Measurements from ENCODE around the gene CSTA. TPM values are rescaled to one million over a fixed set of nuclear protein-coding genes. Genes with fewer than 3 reads are reported as not detected.

CSTA gene
- total RNA-seq (10 to 100 TPM in 1 of 2 donors, 1 to 10 TPM in 1; 6.5 to 16.9 TPM), polyA plus RNA-seq (10 to 100 TPM; 45.9 to 52.5 TPM)
- long read RNA-seq, donor 1, partial matches to known transcripts: 0 of 2 reads
- long read RNA-seq, donor 1, other reads (novel, unspliced or antisense): 0 of 2 reads
- long read RNA-seq, donor 2: 0 reads
- long read RNA-seq, donor 3, partial matches to known transcripts: 0 of 1 reads
- long read RNA-seq, donor 3, other reads (novel, unspliced or antisense): 0 of 1 reads
- long read RNA-seq, donor 4: 0 reads
- long read RNA-seq, donor 5, partial matches to known transcripts: 0 of 1 reads
- long read RNA-seq, donor 5, other reads (novel, unspliced or antisense): 0 of 1 reads

DNA sequence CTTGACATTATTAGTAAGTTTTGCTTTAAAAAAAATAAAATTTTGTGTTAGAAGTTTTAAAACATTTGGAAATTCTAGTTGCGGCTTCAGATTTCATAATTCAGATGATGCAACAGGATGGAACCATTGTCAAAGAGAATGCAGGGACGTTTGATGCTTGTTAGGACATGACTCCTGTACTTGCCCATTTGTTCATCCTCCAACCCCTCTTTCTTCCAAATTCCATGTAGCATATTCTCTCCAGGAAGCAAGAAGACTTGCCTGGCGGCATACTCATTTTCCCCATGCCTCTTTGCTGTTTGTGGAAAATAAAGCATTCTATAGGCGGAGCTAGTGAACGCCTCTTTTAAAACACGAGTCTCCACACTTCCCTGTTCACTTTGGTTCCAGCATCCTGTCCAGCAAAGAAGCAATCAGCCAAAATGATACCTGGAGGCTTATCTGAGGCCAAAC lies at the start of gene CSTA:
CSTA (plus strand) TSS at position 378 of the 453 bp plus-strand sequence; CDS start at position 423, 45 bp downstream.
- Histone ChIP-seq H3K27me3 (ENCODE audit: control insufficient read depth in 3 of 3, insufficient read depth in 3 of 3, low read length in 2 of 3) (no peaks in the 10 kb centered on the region), H3K36me3 (ENCODE audit: control insufficient read depth in 4 of 4, insufficient read depth in 4 of 4, low read length in 4 of 4) (no peaks in the 10 kb centered on the region), H3K4me3 (no peak within 1 kb of the TSS), H3K9me3 (ENCODE audit: control insufficient read depth in 4 of 4, insufficient read depth in 3 of 4, low read length in 3 of 4) (no peaks in the 10 kb centered on the region), H3K9ac (ENCODE audit: insufficient read depth in 1 of 2, low read length in 2 of 2) (no peak within 1 kb of the TSS), H3K4me1 (ENCODE audit: control insufficient read depth in 5 of 5, insufficient read depth in 5 of 5, low read length in 5 of 5) (no peaks in the 10 kb centered on the region), H3K27ac (ENCODE audit: low read depth in 1 of 2, low read length in 1 of 2) (no peak within 1 kb of the TSS)
- DNase-seq: no peak
- 25 to 44% methylated on average over 6 of the region's 6 CpGs for WGBS, 2 donors
- no peak for ATAC-seq (ENCODE audit: insufficient read depth, low FRiP score)
- no peak for TF ChIP-seq CTCF (IDR thresholded peaks at IDR 0.05; ENCODE audit: control extremely low read depth, extremely low read depth)

DNA sequence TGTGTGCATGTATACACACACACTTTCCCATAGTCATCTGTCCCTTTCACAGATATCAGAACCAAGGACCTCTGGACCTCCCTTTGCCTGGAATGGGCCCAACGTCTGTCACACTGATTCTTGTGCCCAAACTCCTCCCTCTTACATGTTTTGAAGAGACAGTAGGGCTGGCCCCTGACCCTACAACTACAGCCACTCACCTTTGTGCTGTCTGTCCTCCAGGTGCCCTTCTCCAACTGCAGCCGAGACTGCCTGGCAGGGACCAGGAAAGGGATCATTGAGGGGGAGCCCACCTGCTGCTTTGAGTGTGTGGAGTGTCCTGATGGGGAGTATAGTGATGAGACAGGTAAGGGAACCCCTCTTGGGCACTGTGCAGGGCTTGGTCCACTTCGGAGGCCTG lies 43.2 kb upstream of the CSTA start:
- Histone ChIP-seq H3K9me3 (ENCODE audit: control insufficient read depth in 4 of 4, insufficient read depth in 3 of 4, low read length in 3 of 4) (peaks cover 0 to 1% (median 0%) of the 10 kb centered on the region in 4 donors), H3K27ac (ENCODE audit: low read depth in 1 of 2, low read length in 1 of 2) (no peak overlapping the region), H3K4me3 (no peak overlapping the region), H3K9ac (ENCODE audit: insufficient read depth in 1 of 2, low read length in 2 of 2) (no peak overlapping the region), H3K27me3 (ENCODE audit: control insufficient read depth in 3 of 3, insufficient read depth in 3 of 3, low read length in 2 of 3) (peaks cover 0 to 2% (median 0%) of the 10 kb centered on the region in 3 donors), H3K4me1 (ENCODE audit: control insufficient read depth in 5 of 5, insufficient read depth in 5 of 5, low read length in 5 of 5) (no peaks in the 10 kb centered on the region), H3K36me3 (ENCODE audit: control insufficient read depth in 4 of 4, insufficient read depth in 4 of 4, low read length in 4 of 4) (no peaks in the 10 kb centered on the region)
- 84 to 85% methylated on average over 3 of the region's 3 CpGs for WGBS, 2 donors
- DNase-seq (no peak), ATAC-seq (ENCODE audit: insufficient read depth, low FRiP score) (no peak)
- no peak for TF ChIP-seq CTCF (IDR thresholded peaks at IDR 0.05; ENCODE audit: control extremely low read depth, extremely low read depth)

- DNase-seq (no peak), ATAC-seq (ENCODE audit: insufficient read depth, low FRiP score) (no peak)
- no peak overlapping the region for H3K9ac ChIP-seq (ENCODE audit: insufficient read depth in 1 of 2, low read length in 2 of 2)
- 87 to 97% methylated on average over 21 to 22 of the region's 22 CpGs for WGBS, 2 donors
- no peak for TF ChIP-seq CTCF (IDR thresholded peaks at IDR 0.05; ENCODE audit: control extremely low read depth, extremely low read depth)
- H3K36me3 ChIP-seq (ENCODE audit: control insufficient read depth in 4 of 4, insufficient read depth in 4 of 4, low read length in 4 of 4): no peaks in the 10 kb centered on the region
- no peaks in the 10 kb centered on the region for H3K4me1 ChIP-seq (ENCODE audit: control insufficient read depth in 5 of 5, insufficient read depth in 5 of 5, low read length in 5 of 5)
- peaks cover 0 to 2% (median 0%) of the 10 kb centered on the region in 3 donors for H3K27me3 ChIP-seq (ENCODE audit: control insufficient read depth in 3 of 3, insufficient read depth in 3 of 3, low read length in 2 of 3)
- H3K4me3 ChIP-seq: no peak overlapping the region
- no peak overlapping the region for H3K27ac ChIP-seq (ENCODE audit: low read depth in 1 of 2, low read length in 1 of 2)
- peaks cover 0 to 1% (median 0%) of the 10 kb centered on the region in 4 donors for H3K9me3 ChIP-seq (ENCODE audit: control insufficient read depth in 4 of 4, insufficient read depth in 3 of 4, low read length in 3 of 4)
Observed at GRCh38 chr3:122283796-122284445, 41.1 kb upstream of the CSTA start.

Data from lung (tissue), 16 donors.